Amniotic stem cell (primary cell): ENCODE results near the gene TRPM2.

Experiments used
- DNase-seq: peaks from one replicate; lab custom pipeline; 2025; lab: John Stamatoyannopoulos, UW

Gene TRPM2

GRCh38 chr21:44485254-44485793 lies 131.9 kb downstream of the TRPM2 start:
- DNase-seq: no peak

GRCh38 chr21:44485796-44486195 lies 132.4 kb downstream of the TRPM2 start:
- no peak for DNase-seq

- no peak for DNase-seq
Measured at GRCh38 chr21:44486302-44486701, 132.9 kb downstream of the TRPM2 start.

- no peak for DNase-seq
Measured at GRCh38 chr21:44487831-44488230, 134.4 kb downstream of the TRPM2 start.

GRCh38 chr21:44489962-44490361 lies 136.5 kb downstream of the TRPM2 start:
- no peak for DNase-seq

GRCh38 chr21:44490405-44490804 lies 137.0 kb downstream of the TRPM2 start:
- no peak for DNase-seq

- no peak for DNase-seq
Measured at GRCh38 chr21:44490816-44491215, 137.4 kb downstream of the TRPM2 start.
